DOHH2 (cell line): ENCODE data around the gene ZBTB46.
"Not testable (repeated sequence)": the region's sequence is repeated elsewhere in the genome, so short reads cannot be mapped to it uniquely, and the experiment has no call there.

ENCODE experiments used
- CTCF ChIP-seq: fragments of 200-600 bp; sonication (generic); IDR thresholded peaks from one replicate; pipeline ENCODE4 v1.5.1; 2014; ENCODE audit warnings: antibody characterized with exemption, mild to moderate bottlenecking, low read depth, low read length; ENCODE audit not compliant: poor library complexity, severe bottlenecking
- EZH2phosphoT487 ChIP-seq: fragments of 200-600 bp; sonication (generic); IDR thresholded peaks from 2 replicates; pipeline ENCODE4 v1.6.1; 2017; ENCODE audit warnings: borderline replicate concordance, mild to moderate bottlenecking, antibody characterized with exemption, low read length, moderate library complexity, mixed read lengths

DNA sequence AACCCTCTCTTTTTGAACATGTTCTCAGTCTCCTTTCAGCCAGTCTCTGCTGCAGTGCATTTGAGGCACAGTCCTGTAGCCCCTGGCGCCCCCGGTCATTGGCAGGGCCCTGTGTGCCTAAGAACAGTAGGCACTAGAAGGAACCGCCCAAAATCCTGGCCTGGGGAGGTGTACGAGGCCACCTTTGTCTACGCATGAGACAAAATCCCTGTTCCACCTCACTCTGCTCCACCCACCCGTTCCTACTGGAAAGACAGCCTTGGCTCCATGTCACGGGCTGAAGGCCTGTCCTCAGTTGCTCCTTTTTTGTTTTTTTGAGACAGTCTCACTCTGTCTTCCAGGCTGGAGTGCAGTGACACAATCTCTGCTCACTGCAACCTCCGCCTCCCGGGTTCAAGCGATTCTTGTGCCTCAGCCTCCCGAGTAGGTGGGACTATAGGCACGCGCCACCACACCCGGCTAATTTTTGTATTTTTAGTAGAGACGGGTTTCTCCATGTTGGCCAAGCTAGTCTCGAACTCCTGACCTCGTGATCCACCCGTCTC, 100.8 kb downstream of the ZBTB46 start:
- TF ChIP-seq CTCF, EZH2phosphoT487: not testable (repeated sequence)
